NCI-H2029 treated with DMSO at 0.1 percent for 48 hours (cell line): Measurements from ENCODE around the gene IGFBP1.

Source experiments
- DNase-seq: peaks from one replicate; lab custom pipeline; 2025; lab: John Stamatoyannopoulos, UW

Gene IGFBP1

DNA sequence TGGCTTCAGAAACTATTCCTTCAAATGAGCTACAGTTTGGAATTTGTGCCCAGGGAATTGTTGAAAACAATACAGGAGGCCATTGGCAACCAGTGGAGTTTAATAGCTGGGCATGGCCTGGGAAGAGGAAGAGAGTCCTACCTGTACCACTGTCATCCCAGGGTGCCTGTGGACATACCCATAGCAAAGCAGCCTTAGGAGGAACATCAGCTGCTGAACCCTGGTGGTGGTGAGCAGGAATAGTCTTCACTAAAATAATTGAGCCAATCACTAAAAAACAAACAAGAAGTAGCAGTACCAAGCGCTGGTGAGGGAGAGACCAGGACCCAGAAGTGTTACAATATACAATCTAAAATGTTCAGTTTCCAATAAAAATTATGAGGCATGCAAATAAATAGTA lies 14.5 kb downstream of the IGFBP1 start:
- no peak for DNase-seq

DNA sequence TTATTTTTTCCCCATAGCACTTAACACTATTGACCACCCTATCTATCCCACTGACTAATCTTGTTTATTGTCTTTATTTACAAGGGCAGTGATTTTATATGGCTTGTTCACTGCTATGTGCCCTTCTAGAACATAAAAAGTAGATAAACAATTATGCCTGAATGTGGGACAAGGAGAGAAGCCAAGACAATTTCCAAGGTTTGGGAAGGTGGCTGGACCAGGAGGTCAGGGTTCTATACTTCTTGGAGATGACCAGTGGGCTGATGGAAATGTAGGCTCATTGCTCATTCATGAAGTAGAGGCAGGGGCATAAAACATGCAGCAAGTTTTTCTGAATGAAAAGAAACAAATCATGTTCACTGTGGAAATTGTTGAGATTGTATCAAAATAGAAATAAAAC lies 21.3 kb downstream of the IGFBP1 start:
- no peak for DNase-seq

DNA sequence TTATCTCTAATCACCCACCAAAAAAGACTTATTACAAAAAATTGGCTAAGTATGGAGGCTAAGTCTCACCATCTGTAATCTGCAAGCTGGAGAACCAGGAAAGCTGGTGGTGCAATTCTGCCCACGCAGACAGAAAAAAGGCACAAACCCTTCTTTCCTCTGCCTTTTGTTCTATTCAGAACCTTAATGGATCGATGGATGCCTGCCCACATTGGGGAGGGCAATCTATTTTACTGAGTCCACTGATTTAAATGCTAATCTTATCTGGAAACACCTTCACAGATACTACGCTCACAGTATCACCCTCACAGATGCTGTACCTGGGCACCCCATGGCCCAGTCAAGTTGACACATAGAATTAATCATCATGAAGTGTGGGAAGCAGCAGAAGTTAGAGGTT lies 22.6 kb downstream of the IGFBP1 start:
- no peak for DNase-seq

DNA sequence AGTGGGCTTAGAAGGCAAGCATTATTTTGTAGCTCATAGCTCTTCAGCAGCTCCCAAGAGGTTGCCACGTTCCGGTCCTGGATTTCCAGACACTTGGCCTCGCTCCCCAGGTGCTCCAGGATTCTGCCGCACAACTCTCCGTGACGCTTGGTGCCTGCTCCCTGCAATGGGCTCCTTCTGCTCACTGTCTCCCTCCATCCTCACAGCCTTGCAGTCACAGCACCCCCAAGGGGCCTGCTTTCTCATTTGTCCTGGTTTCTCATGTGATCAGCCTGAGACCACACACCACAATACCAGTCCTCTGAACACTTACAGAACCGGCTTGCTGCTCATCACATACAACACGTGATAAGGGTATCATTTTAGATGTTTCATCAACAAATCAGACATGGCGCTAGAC lies 23.0 kb downstream of the IGFBP1 start:
- no peak for DNase-seq

DNA sequence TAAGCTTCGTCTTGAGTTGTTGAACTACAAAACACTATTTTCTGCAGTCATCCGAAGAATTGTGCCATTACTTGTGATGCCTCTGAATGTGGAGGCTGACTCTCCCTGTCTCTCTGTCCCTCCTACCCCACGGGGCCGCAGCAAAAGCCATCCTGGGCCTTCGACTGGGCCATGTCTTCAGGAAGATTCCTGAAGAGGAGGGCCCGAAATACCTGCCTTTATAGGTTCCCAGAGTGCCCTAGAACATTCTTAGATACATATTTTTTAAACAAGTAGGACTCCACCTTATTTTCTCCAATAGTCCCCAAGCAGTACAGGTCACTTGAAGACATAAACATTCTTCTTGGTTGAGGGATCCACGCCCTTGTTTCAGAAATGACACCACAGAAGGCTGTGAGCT lies 24.7 kb downstream of the IGFBP1 start:
- DNase-seq: no peak

DNA sequence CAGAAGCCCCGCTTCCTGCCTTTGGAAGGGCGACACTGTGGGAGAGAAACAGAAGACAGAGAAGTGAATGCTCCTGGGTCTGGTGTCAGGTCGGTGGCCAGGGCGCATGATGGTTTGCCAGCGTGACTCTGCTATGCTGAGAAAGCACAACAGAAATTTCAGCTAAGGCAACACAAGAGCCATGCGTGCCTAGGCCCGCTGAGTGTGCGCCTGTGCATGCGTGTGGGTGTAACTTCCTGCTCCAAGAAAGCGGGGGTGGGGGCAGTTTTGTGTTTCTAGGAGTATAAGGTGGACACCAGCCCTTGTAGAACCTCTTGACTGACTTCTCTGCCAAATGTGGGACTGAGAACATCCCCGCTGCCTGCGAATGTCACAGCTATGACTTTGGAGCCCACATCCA lies 26.6 kb downstream of the IGFBP1 start:
- DNase-seq: no peak

DNA sequence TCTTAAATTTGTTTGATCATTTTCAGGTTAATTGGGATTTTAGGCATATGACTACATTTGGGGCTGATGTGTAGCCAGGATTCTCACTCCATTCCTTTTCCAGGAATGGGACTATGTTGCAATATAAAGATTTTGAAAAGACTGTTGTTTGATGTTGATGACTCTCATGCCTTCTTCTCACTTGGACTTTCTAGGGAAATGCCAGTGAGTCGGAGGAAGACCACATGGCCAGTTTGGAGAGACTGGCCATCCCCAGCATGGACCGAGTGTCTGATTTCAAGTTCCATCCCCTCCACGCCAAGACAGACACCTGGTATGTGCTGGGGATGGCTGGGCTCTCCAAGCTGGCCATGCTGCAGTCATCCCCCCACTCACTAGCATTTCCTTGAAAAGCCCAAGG lies 27.3 kb downstream of the IGFBP1 start:
- no peak for DNase-seq

DNA sequence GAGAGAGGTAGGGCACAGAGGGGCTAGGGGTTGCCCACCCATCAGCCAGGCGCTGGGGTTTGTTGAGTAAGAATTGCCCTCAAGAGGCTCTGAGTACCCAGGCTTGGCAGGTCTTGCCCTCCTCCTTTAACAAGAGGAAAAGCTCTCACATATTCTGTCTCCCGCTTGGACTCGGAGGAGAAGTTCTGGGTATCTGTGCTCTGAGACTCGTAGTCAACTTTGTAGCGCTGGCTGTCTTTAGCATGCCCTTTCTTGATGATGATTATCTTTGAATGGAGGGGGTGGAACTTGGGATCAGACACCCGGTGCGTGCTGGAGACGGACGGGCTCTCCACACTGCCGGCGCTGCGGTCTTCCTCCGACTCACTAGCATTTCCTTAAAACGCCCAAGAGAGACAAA lies 28.8 kb downstream of the IGFBP1 start:
- DNase-seq: no peak

DNA sequence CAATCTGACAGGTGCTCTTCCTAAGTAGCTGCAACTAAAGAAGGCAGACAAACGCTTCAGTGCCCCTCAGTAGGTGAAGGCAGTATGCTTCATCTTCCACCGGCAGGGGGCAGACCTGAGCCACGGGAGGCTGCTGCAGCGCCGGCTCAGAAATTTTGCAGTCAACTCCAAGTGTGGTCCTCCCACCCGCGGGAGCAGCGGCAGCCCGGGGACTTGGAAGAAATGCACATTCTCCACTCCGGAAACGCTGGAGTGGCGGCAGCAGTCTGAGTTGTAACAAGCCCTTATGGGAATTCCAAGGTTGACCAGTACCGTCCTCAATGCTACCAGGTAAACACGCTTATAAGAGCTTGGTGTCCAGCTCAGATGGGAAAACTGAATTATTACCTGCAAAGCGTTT lies 29.4 kb downstream of the IGFBP1 start:
- DNase-seq: peak; percentile 30

DNA sequence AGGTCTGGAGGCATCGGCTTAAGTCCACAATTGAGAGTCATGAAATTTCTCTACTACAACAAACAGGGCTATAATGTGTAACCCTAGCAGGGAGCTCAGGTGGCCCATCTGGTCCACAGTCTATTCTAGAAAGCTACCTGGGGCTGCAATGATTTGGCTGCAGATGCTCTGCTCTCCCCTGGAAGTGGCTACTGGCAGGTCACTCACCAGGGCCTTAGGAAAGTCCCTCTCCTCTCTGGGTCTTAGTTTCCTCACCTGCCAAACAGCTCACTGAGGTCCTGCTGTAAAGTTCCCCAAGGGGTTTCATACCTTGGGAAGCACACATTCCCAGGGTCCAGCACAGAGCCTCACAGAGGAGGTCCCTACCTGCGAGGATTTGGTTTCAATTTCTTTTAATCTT lies 30.3 kb downstream of the IGFBP1 start:
- DNase-seq: no peak

DNA sequence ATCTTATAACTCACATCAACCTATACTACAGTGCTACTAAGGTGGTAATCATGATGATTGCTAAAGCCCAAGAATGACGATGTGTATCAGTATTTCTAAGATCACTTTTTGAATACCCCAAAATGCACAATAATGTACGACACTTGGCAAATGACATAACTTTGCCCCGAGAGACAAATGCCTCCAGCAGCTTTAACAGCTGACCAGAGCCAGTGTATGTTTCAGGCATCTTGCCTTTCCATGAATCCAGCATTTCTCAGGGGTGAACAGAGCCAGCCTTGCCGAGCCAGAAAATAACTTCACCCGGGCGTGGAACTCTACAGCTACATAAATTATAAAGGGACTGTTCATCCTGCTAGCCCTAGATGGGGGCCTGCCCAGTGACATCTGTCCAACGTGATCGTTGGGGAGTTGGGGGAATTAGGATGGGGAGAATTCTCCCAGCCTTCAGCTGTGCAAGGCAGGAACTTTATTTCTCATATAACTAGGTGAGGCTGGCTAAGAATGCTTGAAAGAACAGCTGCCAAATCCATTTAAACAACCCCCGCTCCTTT lies 31.0 kb downstream of the IGFBP1 start:
- DNase-seq: no peak

DNA sequence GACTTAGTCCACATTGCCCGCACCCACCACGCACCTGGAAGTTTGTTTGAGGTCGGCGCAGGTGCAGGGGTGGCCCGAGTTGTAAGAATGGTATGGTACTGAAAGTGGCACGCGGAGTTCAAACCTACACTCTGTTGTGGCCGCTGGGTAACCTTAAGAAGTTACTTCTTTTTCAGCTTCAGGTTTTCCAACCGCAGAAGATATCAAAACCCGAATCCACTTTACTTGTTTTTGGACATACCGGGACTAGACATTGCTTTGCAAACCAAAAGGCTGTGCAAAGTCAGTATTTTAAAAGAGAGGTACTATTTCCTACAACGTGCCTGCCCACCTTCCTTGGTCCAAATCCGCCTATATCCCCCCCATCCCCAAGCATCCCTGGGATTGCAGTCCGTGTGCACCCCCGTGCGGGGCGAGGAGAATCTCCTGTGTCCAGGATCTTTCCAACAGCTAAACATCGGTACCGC lies 31.7 kb downstream of the IGFBP1 start:
- no peak for DNase-seq

DNA sequence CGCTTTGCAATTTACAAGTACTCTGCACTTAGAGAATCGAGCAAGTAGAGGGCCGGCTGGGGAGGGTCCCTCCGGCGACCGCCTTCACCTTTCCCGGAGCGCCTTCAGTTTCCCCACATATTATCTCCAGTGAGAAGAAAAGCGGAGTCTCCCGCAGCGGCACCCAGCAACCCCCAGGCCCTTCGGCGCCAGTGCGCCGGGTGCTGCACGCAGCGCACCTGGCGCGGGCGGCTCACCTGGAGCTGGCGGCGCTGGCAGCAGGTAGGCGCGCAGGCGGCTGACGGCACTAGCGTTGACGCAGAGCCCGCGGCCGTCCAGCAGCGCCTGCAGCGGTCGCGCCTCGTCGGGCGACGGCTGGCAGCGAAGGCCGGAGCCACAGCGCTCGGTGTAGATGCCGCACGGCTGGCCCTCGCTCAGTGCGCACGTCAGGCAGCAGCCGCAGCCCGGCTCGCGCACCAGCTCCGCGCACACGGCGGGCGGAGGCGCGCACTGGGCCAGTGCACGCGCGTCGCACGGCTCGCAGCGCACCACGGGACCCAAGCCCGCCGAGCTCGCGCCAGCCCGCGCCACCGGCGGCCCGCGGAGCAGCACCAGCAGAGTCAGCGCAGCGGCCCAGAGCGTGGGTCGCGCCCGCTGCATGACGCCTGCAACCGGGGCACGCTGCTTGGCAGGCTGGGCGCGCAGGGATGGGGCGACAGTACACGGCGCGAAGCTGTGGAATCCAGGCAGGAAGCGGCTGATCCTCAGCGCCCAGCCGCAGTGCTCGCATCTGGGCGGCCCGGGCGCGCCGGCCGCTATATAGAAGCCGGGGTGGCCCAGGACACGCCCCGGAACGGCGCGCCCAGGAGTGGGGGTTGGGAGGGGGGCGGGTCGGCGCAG lies 32.5 kb downstream of the IGFBP1 start, which contains the start of gene IGFBP3:
Gene IGFBP3, minus strand, starts transcription at position 771 of the 879 bp plus-strand sequence. Its CDS starts 132 bp downstream, at position 639.
- DNase-seq: no peak

DNA sequence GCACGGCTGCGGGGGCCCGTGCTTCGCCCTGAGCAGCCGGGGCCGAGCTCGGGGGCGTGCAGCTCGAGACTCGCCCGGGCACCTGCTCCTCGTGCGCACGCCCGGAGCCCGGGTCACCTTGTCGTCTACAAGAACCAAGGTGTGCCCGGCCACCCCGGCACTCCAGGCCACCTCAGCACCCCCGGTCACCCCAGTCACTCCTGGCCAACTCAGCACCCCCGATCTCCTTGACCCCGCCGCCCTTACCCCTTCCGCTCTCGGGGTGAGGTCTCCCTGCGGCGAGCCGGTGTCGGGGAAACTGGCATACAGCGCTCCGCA lies 33.1 kb downstream of the IGFBP1 start:
- no peak for DNase-seq

DNA sequence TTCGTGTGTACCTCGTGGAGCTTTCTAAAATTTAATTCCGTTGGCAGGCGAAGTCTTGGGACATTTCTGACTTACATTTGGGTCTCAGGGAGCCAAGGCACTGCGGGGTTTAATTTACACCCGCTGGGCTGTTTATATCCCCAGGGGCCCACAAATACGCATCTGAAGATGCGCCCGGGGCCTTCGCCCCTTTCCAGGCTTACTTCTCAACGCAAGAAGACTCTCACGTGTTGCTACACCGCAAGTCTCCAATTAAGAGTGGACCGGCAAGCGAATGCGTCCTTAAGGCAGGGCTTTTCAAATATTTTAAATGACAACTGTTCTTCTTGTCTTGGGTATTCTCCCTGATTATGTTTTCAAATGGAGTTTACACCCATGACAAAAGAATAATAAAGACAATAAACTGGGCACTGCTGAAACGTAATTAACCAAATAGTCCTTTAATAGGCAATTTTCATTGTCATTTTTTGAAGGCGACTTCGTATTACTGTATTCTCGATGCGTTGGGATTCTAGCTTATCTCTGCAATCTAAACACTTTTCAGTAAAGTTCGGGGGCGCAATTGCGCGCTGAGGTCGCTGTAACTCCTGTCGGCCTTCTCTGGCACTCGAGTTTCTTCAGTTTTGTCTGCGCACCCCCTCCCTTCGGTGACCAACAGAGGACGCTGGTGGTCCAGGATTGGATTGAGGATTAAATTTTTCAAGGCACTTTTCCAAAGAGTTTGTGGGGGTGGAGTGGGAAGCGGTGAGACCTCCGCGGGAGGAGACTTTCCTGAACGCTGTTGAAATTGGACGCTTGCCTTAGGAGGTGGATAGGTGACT lies 33.6 kb downstream of the IGFBP1 start:
- DNase-seq: peak; percentile 51

DNA sequence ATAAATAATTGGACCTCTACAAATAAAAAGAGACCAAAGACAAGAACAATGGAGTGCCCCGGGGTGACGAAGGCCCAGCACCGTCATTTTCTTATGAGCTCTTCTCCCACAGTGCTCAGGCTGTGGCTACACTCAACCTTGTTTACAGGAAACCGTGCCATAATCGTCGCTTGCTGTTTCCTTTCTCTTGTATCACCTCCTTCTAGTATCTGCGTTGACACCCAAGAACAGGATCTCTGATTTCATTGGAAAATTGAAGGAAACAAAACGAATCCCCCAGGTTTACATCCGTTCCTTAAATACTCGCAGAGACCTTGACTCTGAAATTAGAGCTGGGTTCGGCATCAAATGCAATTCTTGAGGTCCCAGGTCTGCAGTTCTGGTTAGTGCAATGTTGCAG lies 34.5 kb downstream of the IGFBP1 start:
- no peak for DNase-seq

DNA sequence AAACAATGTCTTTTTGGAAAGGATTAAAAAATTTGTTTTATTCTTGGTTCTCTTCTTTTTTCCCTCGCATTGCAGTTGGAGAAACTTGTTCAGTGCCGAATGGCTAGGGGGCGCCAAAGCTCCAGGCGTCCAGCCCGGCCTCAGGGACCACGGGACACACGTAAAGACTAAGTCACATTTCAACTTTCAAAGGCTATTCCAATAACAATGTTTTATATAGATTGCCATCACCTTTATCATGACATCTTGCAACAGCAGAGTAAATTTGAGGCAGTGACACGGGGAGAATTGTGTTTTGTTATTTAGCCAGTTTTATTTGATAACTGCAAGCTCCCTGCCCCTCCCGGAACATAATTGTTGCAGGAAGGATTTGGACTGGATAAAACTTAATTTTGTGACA lies 35.0 kb downstream of the IGFBP1 start:
- DNase-seq: peak; percentile 62

DNA sequence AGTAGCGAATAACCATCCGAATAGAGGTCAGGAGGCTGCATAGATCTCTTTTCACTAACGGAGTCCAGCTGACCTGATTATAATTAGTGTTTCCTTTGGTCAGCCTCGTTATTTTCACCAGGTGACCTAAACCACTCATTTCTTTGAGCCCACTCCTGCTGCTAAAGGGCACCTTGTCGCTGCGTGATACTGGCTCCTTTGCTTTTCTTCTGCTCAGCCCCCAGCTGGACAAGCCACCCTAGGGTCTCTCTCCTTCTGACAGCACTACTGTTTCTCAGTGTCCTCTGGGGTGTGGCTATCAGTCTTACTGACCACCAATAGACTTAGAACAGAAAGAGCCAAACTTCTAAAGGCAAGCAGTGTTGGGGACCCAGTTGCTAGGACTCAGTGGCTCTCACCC lies 35.5 kb downstream of the IGFBP1 start:
- DNase-seq: no peak

DNA sequence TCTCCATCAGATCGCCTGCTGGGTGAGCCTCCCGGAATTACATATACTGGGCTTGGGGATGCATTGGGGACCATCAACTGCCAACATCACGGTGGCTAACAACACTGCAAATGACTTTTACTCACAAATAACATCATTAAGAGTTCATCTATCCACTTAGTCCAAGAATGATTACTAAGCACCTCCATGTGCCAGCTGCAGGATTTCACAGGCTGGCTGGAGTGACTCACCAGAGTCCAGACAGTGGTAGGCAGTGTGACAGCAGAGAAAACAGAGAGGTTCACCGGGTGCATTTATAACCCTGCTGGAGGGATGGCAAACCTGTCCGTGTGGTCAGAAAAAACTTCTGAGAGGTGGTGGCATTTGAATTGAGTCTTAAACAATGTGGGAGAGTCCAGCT lies 36.0 kb downstream of the IGFBP1 start:
- DNase-seq: no peak

DNA sequence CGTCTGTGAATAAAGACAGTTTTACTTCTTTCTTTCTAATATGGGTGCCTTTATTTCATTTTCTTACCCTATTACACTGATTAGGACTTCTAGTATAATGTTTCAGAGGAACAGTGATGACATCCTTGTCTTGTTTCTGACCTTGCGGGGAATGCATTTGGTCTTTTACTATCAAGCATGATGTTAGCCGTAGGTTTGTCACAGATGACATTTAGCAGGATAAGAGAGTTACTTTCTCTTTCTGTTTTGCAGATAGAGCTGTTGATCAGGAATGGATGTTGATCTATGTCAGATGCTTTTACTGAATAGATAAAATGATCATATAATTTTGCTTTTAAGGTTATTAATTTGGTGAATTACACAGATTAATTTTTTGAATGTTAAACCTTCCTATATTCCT lies 39.4 kb downstream of the IGFBP1 start:
- DNase-seq: no peak

DNA sequence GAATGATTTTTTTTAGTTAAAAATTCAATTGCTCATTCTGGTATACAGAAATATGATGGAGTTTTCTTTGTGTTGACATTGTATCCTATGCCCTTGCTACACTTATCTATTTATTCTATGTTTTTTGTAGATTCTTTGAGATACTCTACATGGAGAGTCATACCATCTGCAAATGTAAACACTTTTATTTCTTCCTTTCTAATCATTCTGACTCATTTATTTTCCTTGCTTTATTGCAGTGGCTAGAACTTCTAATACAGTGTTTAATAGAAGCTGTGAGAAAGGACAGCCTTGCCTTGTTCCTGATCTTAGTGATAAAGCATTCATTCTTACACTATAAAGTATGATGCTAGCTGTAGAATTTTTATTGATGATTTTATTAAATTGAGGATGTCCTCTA lies 42.7 kb downstream of the IGFBP1 start:
- DNase-seq: no peak

DNA sequence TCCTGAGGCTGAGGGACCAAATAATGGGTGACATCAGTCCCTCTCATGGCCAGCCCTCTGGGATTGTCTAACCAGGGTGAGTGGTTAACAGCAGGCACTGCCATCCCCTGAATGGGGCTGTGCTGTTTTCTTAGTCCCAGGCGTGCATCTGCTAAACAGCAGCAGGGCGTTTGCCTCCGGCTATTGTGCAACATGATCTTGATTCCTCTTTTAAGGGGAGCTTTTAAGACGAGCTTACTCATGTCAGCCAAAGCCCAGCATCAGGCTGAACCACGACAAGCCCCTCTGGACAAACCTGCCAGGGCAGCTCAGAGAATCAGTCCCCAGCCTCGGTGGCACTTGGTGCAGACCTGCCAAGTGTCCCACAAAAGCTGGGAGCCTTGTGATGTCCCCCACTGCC lies 49.0 kb downstream of the IGFBP1 start:
- DNase-seq: no peak

DNA sequence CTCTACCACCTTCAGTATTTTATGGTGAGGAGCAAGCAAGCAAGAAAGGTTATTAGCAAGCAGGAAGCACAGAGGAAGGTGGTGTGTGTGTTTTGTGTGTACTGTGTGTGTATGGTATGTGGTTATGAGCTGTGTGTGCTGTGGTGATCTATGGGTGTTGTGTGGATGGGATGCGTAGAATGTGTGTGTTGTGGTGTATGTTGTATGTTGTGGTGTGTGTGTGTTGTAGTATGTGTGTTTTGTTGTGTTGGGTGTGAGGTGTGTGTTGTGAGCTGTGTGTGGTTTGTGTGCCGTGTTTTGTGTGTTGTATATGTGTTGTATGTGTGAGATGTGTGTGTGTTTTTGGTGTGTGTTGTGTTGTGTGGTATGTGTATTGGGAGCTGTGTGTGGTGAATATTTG lies 49.6 kb downstream of the IGFBP1 start:
- no peak for DNase-seq
